Astrocyte of the spinal cord (primary cell): ENCODE results near the gene ZPBP.

ENCODE experiments used
- DNase-seq: peaks from one replicate; pipeline ENCODE4 v3.0.0; 2011; ENCODE audit warnings: low read depth, low spot score
- H3K4me3 ChIP-seq: 2 replicates; pipeline ENCODE4 v1.5.1; 2011; ENCODE audit warnings: low read depth, mild to moderate bottlenecking, low read length, moderate library complexity
- in situ Hi-C: cut with HindIII; loops from 2 replicates; pipeline ENCODE4 v1.10.0; 2017; ENCODE audit warnings: low sequenced_read_pairs
- TF ChIP-seq, protein P1 (sequence below): IDR thresholded peaks from 2 replicates; pipeline ENCODE4 v1.5.1; 2012; ENCODE audit warnings: low read depth, mild to moderate bottlenecking, low read length, inconsistent platforms

ZPBP gene

DNA sequence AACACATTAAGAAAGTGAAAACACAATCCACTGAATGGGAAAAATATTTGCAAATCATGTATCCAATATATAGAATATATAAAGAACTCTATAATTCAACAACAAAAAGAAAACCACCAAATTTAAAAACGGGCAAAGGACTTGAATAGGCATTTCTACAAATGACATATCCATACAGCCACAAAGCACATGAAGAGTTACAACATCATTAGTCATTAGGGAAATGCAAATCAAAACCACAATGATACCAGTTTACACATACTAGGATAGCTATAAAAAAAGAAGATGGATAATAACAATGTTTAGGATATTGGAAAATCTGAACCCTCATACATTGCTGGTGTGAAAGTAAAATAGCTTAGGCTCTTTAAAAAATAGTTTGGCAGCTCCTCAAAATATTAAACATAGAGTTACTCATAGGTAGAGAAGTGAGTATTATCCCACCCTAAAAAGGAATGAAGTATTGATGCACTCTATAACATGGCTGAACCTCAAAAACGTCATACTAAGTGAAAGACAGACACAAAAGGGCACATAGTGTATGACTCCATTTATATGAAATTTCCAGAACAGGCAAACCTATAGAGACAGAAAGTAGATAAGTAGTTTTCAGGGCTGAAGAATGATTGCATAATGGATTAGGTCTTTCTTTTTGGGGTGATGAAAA lies 4.5 kb downstream of the ZPBP start:
- TF ChIP-seq, protein P1, sequence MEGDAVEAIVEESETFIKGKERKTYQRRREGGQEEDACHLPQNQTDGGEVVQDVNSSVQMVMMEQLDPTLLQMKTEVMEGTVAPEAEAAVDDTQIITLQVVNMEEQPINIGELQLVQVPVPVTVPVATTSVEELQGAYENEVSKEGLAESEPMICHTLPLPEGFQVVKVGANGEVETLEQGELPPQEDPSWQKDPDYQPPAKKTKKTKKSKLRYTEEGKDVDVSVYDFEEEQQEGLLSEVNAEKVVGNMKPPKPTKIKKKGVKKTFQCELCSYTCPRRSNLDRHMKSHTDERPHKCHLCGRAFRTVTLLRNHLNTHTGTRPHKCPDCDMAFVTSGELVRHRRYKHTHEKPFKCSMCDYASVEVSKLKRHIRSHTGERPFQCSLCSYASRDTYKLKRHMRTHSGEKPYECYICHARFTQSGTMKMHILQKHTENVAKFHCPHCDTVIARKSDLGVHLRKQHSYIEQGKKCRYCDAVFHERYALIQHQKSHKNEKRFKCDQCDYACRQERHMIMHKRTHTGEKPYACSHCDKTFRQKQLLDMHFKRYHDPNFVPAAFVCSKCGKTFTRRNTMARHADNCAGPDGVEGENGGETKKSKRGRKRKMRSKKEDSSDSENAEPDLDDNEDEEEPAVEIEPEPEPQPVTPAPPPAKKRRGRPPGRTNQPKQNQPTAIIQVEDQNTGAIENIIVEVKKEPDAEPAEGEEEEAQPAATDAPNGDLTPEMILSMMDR = no peak
- in situ Hi-C loops = no loop called here
- DNase-seq = no peak
- no peak overlapping the region for H3K4me3 ChIP-seq

DNA sequence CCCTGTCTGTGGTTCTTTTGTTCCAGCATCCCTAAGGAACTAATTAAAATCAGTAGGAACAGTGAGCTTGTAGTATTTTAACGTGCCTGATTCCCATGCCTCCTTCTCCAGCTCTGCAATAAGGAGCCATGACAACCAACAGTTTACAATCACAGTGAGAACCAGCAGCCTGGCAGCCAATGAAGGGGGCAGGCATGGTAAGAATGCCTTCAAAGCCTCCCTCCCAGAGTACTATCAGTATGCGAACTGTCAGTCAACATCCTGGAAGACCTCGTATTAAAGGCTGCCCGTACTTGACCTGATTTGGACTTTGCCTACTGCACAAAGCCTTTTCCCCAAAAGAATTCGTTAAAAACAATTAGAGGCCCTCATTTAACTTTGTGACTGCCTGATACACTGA lies 7.7 kb downstream of the ZPBP start:
- no peak for DNase-seq
- in situ Hi-C loops = no loop called here
- TF ChIP-seq, protein P1 = no peak
- no peak overlapping the region for H3K4me3 ChIP-seq

DNA sequence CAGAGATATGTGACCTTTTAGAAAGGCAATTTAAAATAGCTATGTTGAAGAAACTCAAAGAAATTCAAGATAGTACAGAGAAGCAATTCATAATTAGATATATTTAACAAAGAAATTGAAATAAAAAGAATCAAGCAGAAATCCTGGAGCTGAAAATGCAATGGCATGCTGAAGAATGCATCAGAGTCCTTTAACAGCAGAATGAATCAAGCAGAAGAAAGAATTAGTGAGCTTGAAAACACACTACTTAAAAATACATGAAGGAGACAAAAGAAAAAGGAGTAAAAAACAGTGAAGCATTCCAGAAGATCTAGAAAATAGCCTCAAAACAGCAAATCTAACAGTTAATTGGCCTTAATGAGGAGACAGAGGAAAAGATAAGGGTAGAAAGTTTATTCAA lies 20.0 kb downstream of the ZPBP start:
- TF ChIP-seq, protein P1 = no peak
- DNase-seq = no peak
- no peak overlapping the region for H3K4me3 ChIP-seq
- in situ Hi-C loops = no loop called here

DNA sequence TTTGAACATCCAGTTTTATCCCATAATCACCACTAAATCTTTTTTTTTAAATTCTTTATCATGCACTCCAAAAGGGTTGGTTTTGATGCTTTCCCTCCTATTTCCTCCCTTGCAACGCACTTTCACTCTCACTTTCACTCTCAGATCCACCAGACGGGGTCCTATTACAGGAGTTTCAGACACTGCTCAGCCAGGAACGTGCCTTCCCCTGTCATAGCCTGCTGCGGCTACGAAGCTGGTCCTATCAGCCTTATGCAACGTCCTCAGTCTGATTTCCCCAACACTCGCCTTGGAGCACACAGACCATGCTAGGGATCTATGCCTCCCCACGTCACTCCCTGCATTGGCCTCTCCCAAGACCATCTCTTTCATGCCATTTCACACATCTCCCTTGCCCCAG lies 23.4 kb downstream of the ZPBP start:
- peak; percentile 31 for DNase-seq
- TF ChIP-seq, protein P1 = no peak
- in situ Hi-C loops = no loop called here
- peak overlapping the region; percentile 43 for H3K4me3 ChIP-seq

DNA sequence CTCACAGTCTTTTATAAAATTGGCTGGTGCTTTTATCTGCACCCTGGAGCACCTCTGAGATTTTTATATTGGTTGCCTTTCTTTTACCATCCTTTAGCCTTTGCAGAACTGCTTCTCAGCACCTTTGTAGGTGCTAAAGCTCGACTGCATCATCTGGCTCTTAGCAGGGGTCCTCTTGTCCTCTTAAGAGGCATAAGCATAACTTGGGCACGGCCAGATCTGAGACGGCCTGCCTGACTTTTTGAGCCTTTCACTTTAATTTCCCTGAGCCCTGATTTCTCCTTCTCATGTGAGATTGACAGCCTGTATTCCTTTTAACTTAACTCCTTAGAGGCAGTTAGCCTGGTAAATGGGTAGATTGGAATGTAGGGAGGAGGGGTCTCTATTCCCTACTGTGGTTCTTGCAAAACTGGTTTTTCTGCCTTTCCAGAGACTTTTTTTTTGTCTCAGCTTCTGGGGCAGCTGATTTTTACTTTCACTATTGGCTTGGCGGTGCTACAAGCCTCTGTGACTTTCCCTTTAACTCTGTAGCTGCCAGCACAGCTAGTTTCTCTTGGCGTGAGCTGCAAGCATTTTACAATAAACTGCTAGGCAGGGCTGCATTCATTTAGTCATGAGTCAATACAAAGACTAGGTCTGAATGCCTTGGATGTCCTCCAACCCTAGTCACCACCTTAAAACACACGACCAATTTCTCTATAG lies 24.0 kb downstream of the ZPBP start:
- DNase-seq = peak; percentile 67
- TF ChIP-seq, protein P1 = no peak
- H3K4me3 ChIP-seq = peak overlapping the region; percentile 43
- in situ Hi-C loops = no loop called here

DNA sequence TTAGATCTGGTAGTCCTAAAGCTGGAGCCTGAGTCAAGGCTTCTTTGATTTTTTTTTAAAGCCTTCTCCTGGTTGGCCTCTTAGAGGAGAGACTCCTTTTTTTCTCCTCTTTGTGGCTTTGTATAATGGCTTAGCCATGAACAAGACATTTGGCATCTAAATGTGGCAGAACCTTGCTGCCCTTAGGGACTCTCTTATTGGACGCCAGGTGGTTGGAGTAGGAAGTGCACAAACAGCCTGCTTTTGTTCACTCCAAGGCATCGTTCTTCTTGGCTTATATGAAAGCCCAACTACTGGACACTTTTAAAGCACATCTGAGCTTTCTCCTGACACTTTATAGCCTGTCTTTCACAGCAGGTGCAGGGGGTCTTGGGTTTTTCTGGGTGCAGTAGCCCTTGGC lies 25.0 kb downstream of the ZPBP start:
- peak; percentile 19 for DNase-seq
- TF ChIP-seq, protein P1 = peak; percentile 24
- H3K4me3 ChIP-seq = no peak overlapping the region

More for the DNA sequence above, 25.0 kb downstream of the ZPBP start:
- in situ Hi-C loops = no loop called here
